Measurements from ENCODE around the gene TRUB2. TPM values are rescaled to one million over a fixed set of nuclear protein-coding genes. Genes with fewer than 3 reads are reported as not detected.

TRUB2 gene
- total RNA-seq, 1 donor from 2014 or later: 29.2 TPM

- TF ChIP-seq CTCF (IDR thresholded peaks at IDR 0.05; ENCODE audit: unreplicated experiment): no peak
These were observed 30.2 kb downstream of the TRUB2 start for GRCh38 chr9:128292009-128292408.

GRCh38 chr9:128288273-128289004 is 33.8 kb downstream of the TRUB2 start:
- Mint-ChIP-seq H3K36me3 (ENCODE audit: insufficient read depth) (no peaks in the 10 kb centered on the region), H3K4me1 (ENCODE audit: low read depth) (no peaks in the 10 kb centered on the region), H3K27me3 (no peaks in the 10 kb centered on the region), H3K9me3 (ENCODE audit: low read depth) (no peaks in the 10 kb centered on the region), H3K27ac (no peak overlapping the region), H3K4me3 (ENCODE audit: low read depth) (no peak overlapping the region)
- DNase-seq (ENCODE audit: low spot score, unreplicated experiment): no peak
- TF ChIP-seq CTCF (IDR thresholded peaks at IDR 0.05; ENCODE audit: unreplicated experiment): no peak

More at GRCh38 chr9:128292009-128292408, 30.2 kb downstream of the TRUB2 start:
- no peak for DNase-seq (ENCODE audit: low spot score, unreplicated experiment)
- no peaks in the 10 kb centered on the region for H3K36me3 Mint-ChIP-seq (ENCODE audit: insufficient read depth)
- H3K4me1 Mint-ChIP-seq (ENCODE audit: low read depth): no peaks in the 10 kb centered on the region
- H3K27me3 Mint-ChIP-seq: no peaks in the 10 kb centered on the region
- H3K9me3 Mint-ChIP-seq (ENCODE audit: low read depth): no peaks in the 10 kb centered on the region
- no peak overlapping the region for H3K4me3 Mint-ChIP-seq (ENCODE audit: low read depth)
- H3K27ac Mint-ChIP-seq: no peak overlapping the region

GRCh38 chr9:128286440-128286839 is 35.8 kb downstream of the TRUB2 start:
- no peak for DNase-seq (ENCODE audit: low spot score, unreplicated experiment)

GRCh38 chr9:128285033-128285784 is 37.0 kb downstream of the TRUB2 start:
- TF ChIP-seq CTCF (IDR thresholded peaks at IDR 0.05; ENCODE audit: unreplicated experiment): no peak
- Mint-ChIP-seq H3K27me3 (no peaks in the 10 kb centered on the region), H3K9me3 (ENCODE audit: low read depth) (no peaks in the 10 kb centered on the region), H3K4me1 (ENCODE audit: low read depth) (no peaks in the 10 kb centered on the region), H3K36me3 (ENCODE audit: insufficient read depth) (peaks cover under 1% of the 10 kb centered on the region), H3K4me3 (ENCODE audit: low read depth) (no peak overlapping the region), H3K27ac (no peak overlapping the region)
- no peak for DNase-seq (ENCODE audit: low spot score, unreplicated experiment)

More at GRCh38 chr9:128286440-128286839, 35.8 kb downstream of the TRUB2 start:
- no peak for TF ChIP-seq CTCF (IDR thresholded peaks at IDR 0.05; ENCODE audit: unreplicated experiment)
- no peaks in the 10 kb centered on the region for H3K4me1 Mint-ChIP-seq (ENCODE audit: low read depth)
- H3K4me3 Mint-ChIP-seq (ENCODE audit: low read depth): no peak overlapping the region
- no peaks in the 10 kb centered on the region for H3K27me3 Mint-ChIP-seq
- no peaks in the 10 kb centered on the region for H3K9me3 Mint-ChIP-seq (ENCODE audit: low read depth)
- H3K27ac Mint-ChIP-seq: no peak overlapping the region
- H3K36me3 Mint-ChIP-seq (ENCODE audit: insufficient read depth): no peaks in the 10 kb centered on the region

- H3K9me3 Mint-ChIP-seq (ENCODE audit: low read depth): no peaks in the 10 kb centered on the region
- H3K27me3 Mint-ChIP-seq: no peaks in the 10 kb centered on the region
- TF ChIP-seq CTCF (IDR thresholded peaks at IDR 0.05; ENCODE audit: unreplicated experiment): no peak
- no peak overlapping the region for H3K4me3 Mint-ChIP-seq (ENCODE audit: low read depth)
- H3K36me3 Mint-ChIP-seq (ENCODE audit: insufficient read depth): peaks cover 3% of the 10 kb centered on the region
- H3K4me1 Mint-ChIP-seq (ENCODE audit: low read depth): peaks cover 3% of the 10 kb centered on the region
- no peak overlapping the region for H3K27ac Mint-ChIP-seq
- no peak for DNase-seq (ENCODE audit: low spot score, unreplicated experiment)
These were observed 39.7 kb downstream of the TRUB2 start for GRCh38 chr9:128282500-128282899.

Data from progenitor cell of endocrine pancreas (in vitro differentiated cells).